BLaER1 treated with 17β-estradiol and CSF1 and Interleukin-3, amounts not matched to agents 10 nM and 100 nM (cell line): ENCODE measurements around the gene STARD13.

Experiments used
- H3K27ac ChIP-seq, 11 experiments: shearing (Covaris generic); formaldehyde crosslinking; 2 replicates each; pipeline ENCODE4 v1.8.1; 2022
- H3K27me3 ChIP-seq, 11 experiments: shearing (Covaris generic); formaldehyde crosslinking; 2 replicates each; pipeline ENCODE4 v1.8.1; 2022
- H3K36me3 ChIP-seq, 11 experiments: shearing (Covaris generic); formaldehyde crosslinking; 2 replicates each; pipeline ENCODE4 v1.8.1; 2022
- H3K4me1 ChIP-seq, 10 experiments: shearing (Covaris generic); formaldehyde crosslinking; 2 replicates each; pipeline ENCODE4 v1.8.1; 2022
- H3K4me2 ChIP-seq, 11 experiments: shearing (Covaris generic); formaldehyde crosslinking; 2 replicates each; pipeline ENCODE4 v1.8.1; 2022
- H3K4me3 ChIP-seq, 10 experiments: shearing (Covaris generic); formaldehyde crosslinking; 2 replicates each; pipeline ENCODE4 v1.8.1; 2022
- H3K9ac ChIP-seq, 11 experiments: shearing (Covaris generic); formaldehyde crosslinking; 2 replicates each; pipeline ENCODE4 v1.8.1; 2022
- H3K9me3 ChIP-seq, 11 experiments: shearing (Covaris generic); formaldehyde crosslinking; replicated peaks in 1 of 11; 2 replicates each; pipeline ENCODE4 v1.8.1; 2022
- H4K20me1 ChIP-seq, 11 experiments: shearing (Covaris generic); formaldehyde crosslinking; 2 replicates each; pipeline ENCODE4 v1.8.1; 2022
- Cebpa-rat ChIP-seq, 11 experiments: shearing (Covaris generic); IDR thresholded peaks; 2 replicates each; pipeline ENCODE4 v1.8.1; 2022

STARD13 gene, protein sequence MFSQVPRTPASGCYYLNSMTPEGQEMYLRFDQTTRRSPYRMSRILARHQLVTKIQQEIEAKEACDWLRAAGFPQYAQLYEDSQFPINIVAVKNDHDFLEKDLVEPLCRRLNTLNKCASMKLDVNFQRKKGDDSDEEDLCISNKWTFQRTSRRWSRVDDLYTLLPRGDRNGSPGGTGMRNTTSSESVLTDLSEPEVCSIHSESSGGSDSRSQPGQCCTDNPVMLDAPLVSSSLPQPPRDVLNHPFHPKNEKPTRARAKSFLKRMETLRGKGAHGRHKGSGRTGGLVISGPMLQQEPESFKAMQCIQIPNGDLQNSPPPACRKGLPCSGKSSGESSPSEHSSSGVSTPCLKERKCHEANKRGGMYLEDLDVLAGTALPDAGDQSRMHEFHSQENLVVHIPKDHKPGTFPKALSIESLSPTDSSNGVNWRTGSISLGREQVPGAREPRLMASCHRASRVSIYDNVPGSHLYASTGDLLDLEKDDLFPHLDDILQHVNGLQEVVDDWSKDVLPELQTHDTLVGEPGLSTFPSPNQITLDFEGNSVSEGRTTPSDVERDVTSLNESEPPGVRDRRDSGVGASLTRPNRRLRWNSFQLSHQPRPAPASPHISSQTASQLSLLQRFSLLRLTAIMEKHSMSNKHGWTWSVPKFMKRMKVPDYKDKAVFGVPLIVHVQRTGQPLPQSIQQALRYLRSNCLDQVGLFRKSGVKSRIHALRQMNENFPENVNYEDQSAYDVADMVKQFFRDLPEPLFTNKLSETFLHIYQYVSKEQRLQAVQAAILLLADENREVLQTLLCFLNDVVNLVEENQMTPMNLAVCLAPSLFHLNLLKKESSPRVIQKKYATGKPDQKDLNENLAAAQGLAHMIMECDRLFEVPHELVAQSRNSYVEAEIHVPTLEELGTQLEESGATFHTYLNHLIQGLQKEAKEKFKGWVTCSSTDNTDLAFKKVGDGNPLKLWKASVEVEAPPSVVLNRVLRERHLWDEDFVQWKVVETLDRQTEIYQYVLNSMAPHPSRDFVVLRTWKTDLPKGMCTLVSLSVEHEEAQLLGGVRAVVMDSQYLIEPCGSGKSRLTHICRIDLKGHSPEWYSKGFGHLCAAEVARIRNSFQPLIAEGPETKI

DNA sequence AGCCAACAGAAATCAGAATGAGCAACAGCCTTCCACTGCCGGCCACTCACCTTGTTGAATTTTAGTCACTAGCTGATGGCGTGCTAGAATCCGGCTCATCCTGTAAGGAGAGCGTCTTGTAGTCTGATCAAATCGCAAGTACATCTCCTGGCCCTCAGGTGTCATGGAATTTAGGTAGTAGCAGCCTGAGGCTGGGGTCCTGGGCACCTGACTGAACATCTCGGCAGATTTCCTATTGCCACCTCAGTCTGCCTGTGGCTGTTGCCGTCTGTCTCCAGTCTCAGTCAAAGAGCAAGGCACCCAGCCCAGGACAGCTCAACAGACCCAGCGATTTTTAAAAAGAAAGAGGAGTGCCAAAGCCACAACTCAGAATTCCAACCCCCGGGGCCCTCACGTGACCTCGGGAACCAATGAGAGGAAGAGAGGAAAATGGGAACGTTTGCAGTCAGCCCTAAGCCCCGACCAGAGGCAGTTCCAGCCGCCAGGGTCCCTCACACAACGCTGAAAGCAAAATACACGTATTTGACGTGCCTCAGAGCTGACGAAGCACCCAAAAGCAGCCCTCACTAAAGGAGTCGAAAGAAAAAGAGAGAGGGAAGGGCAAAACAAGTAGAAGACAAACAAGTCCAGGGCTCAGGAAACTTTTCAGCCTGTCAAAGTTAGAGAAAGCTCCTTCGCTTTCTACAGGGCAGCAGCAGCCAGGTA, at the start of gene STARD13:
STARD13 (minus strand) TSS at position 336 of the 705 bp plus-strand sequence; CDS start at position 219, 117 bp downstream.
- no peak within 1 kb of the TSS for H3K4me3 ChIP-seq
- peaks cover 9 to 22% (median 19%) of the 10 kb centered on the region in 11 experiments for H3K27me3 ChIP-seq
- H3K9ac ChIP-seq, result no peak within 1 kb of the TSS
- H3K27ac ChIP-seq, result no peak within 1 kb of the TSS
- H3K9me3 ChIP-seq, result no peaks in the 10 kb centered on the region
- H3K4me2 ChIP-seq, result peak within 1 kb of the TSS in 2 of 11 experiments; percentile 8 to 21; a peak in 1 of 22 replicates
- H4K20me1 ChIP-seq, result no peaks in the 10 kb centered on the region
- TF ChIP-seq Cebpa-rat (IDR thresholded peaks at IDR 0.05), result no peak
- 0 out of 20 replicates have a peak, but pooled peaks cover 0 to 5% (median 0%) of the 10 kb centered on the region in 10 experiments for H3K4me1 ChIP-seq
- H3K36me3 ChIP-seq, result no peaks in the 10 kb centered on the region

DNA sequence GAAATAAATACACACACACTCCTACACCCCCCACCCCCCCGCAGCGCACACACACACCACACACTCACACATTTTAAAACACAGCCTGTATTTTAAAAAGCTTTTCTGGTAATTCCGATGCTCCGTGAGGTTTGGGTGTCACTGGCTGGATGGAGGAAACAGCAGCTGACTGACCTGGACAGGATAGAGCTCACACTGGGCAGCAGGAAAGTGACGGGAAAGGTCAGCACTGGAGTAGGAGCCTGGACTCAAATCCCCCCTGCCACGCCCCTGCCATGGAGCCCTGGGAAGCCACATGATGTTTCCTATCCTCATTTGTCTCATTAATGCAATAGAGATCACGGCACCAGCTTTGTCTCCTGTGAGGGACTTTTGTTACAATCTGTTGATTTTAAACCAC, 49.3 kb upstream of the STARD13 start:
- Histone ChIP-seq H3K9me3 (peaks cover 0 to 4% (median 0%) of the 10 kb centered on the region in 11 experiments; a peak in 1 of 22 replicates), H3K27ac (no peak overlapping the region), H3K4me3 (no peak overlapping the region), H3K4me1 (peaks cover 0 to 2% (median 0%) of the 10 kb centered on the region in 10 experiments; a peak in 1 of 20 replicates), H3K9ac (no peak overlapping the region), H3K27me3 (no peaks in the 10 kb centered on the region), H3K4me2 (no peak overlapping the region), H3K36me3 (no peaks in the 10 kb centered on the region), H4K20me1 (no peaks in the 10 kb centered on the region)
- no peak for TF ChIP-seq Cebpa-rat (IDR thresholded peaks at IDR 0.05)

DNA sequence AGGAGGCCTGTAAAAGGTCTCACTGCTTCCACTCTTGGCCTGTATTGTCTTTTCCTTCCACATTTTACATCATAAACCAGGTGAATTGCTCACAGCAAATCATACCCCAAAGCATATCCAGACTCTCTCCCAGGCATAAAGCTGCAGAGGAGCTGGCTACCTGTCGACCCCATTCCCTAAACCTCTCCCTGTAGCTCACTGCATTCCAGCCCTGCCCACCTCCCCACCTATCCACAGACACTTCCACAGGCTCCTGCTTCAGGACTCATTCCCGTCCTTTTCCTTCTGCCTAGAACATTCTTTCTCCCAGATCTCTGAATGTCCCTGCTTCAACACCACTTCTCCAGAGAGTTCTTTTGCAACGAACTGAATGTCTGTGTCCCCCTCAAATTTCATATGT, 46.4 kb upstream of the STARD13 start:
- Histone ChIP-seq H3K4me3 (no peak overlapping the region), H3K27ac (no peak overlapping the region), H3K4me1 (no peaks in the 10 kb centered on the region), H3K36me3 (no peaks in the 10 kb centered on the region), H3K27me3 (no peaks in the 10 kb centered on the region), H3K4me2 (no peak overlapping the region), H3K9ac (no peak overlapping the region), H3K9me3 (no peaks in the 10 kb centered on the region), H4K20me1 (no peaks in the 10 kb centered on the region)
- no peak for TF ChIP-seq Cebpa-rat (IDR thresholded peaks at IDR 0.05)

DNA sequence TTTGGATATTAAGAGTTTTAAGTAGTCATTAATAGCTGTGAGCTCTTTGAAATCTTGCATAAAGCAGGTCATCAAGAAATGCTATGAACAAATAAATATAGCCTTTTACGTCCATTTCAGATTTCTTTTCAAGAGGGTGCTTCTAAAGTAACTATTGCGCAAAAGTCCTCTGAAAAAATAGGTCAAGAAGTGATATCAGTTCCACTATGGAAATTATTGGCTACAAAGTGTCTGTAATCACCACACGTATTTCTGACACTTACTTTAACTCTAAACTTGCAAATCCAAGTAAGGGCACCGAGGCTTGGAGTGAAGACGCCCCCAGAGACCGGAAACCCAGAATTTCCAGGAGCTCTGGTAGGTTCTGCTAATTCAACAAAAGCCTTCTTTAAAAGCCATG, 44.9 kb upstream of the STARD13 start:
- Histone ChIP-seq H3K9ac (no peak overlapping the region), H3K27ac (no peak overlapping the region), H4K20me1 (no peaks in the 10 kb centered on the region), H3K9me3 (no peaks in the 10 kb centered on the region), H3K4me2 (no peak overlapping the region), H3K4me1 (peaks cover 0 to 7% (median 0%) of the 10 kb centered on the region in 10 experiments; a peak in 2 of 20 replicates), H3K27me3 (no peaks in the 10 kb centered on the region), H3K36me3 (no peaks in the 10 kb centered on the region), H3K4me3 (no peak overlapping the region)
- peak in 2 of 11 experiments; percentile 12 to 29; a peak in 1 of 22 replicates for TF ChIP-seq Cebpa-rat (IDR thresholded peaks at IDR 0.05)

DNA sequence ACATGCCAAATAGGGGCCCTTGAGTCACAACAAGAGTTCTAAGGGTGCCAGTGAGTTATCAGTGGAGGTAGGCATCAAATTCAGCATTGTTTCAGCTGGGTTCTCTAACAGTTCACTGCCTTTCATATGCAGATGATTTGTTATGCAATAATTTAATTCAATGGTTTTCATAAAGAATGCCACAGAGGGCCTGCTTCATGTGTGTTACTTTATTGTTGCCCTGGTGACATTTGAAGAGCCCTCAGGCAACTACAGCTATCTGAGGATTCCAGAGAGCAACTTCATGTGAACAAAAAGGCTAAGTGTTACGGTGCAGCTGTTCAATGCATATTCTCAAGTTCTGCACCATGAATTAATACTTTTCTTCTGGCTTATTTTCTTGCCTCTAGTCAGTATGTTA, 43.1 kb upstream of the STARD13 start:
- no peak for TF ChIP-seq Cebpa-rat (IDR thresholded peaks at IDR 0.05)
- H3K27ac ChIP-seq, result no peak overlapping the region

DNA sequence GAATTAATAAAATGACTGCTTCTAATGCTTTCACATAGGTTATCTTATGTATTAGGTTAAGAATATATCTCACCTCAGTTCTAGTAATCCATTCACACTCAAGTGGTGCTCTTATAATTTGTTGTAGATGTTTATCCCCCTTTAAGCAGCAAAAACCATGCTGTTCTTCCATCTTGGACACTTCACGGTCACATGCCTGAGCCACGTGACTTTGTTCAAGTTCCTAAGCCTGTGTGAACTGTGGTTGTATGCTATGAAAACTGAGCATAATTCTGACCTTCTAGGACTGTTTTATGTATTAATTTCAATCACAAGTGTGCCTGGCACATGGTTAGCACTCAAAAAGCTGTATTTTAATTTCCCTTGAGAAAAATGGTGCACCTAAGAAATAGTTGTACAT, 41.2 kb upstream of the STARD13 start:
- H3K9me3 ChIP-seq, result no peaks in the 10 kb centered on the region
- H3K27ac ChIP-seq, result no peak overlapping the region
- no peaks in the 10 kb centered on the region for H3K36me3 ChIP-seq
- no peak overlapping the region for H3K9ac ChIP-seq
- no peak overlapping the region for H3K4me2 ChIP-seq
- H3K4me1 ChIP-seq, result peaks cover 0 to 12% (median 0%) of the 10 kb centered on the region in 10 experiments; a peak in 4 of 20 replicates
- H3K27me3 ChIP-seq, result no peaks in the 10 kb centered on the region
- no peaks in the 10 kb centered on the region for H4K20me1 ChIP-seq
- no peak overlapping the region for H3K4me3 ChIP-seq
- TF ChIP-seq Cebpa-rat (IDR thresholded peaks at IDR 0.05), result no peak

More for the DNA sequence above, 43.1 kb upstream of the STARD13 start:
- H3K36me3 ChIP-seq, result no peaks in the 10 kb centered on the region
- H4K20me1 ChIP-seq, result no peaks in the 10 kb centered on the region
- H3K4me1 ChIP-seq, result peaks cover 0 to 12% (median 0%) of the 10 kb centered on the region in 10 experiments; a peak in 4 of 20 replicates
- H3K9me3 ChIP-seq, result no peaks in the 10 kb centered on the region
- H3K27me3 ChIP-seq, result no peaks in the 10 kb centered on the region
- H3K4me3 ChIP-seq, result no peak overlapping the region
- H3K4me2 ChIP-seq, result no peak overlapping the region
- H3K9ac ChIP-seq, result no peak overlapping the region

DNA sequence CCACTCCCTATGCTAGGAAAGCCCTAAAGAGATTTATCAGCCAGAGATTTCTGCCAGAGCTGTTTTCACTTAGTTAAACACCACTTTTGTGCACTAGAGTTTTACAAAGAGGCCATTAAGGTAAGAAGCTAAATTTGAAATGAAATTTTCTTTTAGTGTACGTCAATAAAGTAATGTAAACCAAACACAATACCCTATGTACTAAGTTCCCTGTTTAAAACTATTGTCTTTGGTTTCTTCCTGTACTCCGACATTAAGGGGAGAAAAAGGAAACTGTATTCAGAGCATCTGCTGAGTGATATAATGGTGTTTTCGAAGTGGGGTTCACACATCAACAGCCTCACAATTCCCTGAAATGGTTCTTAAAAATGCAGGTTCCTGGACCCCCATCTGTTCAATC, 40.7 kb upstream of the STARD13 start:
- H3K9me3 ChIP-seq, result no peaks in the 10 kb centered on the region
- peak overlapping the region in 1 of 11 experiments; percentile 4; a peak in 1 of 22 replicates for H3K4me2 ChIP-seq
- H3K27me3 ChIP-seq, result no peaks in the 10 kb centered on the region
- no peaks in the 10 kb centered on the region for H4K20me1 ChIP-seq
- peaks cover 0 to 12% (median 0%) of the 10 kb centered on the region in 10 experiments; a peak in 4 of 20 replicates for H3K4me1 ChIP-seq
- H3K9ac ChIP-seq, result no peak overlapping the region
- H3K27ac ChIP-seq, result no peak overlapping the region
- no peak for TF ChIP-seq Cebpa-rat (IDR thresholded peaks at IDR 0.05)
- no peak overlapping the region for H3K4me3 ChIP-seq
- no peaks in the 10 kb centered on the region for H3K36me3 ChIP-seq

DNA sequence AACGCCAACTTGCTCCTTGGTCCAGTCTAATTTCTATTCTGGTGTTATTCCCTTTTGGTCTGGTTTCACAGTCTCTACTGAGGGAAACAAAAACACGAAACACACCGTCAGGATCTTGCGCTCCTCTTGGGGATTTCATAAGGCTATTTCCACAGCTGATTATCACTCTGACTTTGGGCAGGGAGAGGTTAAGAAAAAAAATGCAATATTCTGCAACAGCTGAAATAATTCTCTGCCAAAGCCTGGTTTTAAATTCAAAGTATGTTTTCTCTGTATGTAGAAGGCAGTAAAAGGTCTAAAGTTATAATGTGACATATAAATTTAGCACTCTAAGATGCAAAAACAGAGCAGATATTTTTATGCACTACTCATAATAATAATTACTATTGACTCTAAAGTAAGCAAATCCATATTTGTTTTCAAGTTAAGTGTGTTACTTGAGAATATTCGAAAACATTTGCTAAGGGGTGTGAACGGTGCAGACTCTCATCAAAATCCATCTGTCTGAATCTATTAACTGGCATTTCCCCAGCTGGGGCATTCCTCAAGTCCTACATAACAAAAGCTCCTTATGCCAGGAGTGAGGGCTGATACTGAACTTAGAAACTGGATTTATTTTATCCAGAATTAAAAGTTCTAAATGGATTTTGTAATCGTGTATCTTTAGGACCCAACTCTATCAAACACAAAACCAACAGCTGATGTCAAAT, 38.4 kb upstream of the STARD13 start:
- no peak for TF ChIP-seq Cebpa-rat (IDR thresholded peaks at IDR 0.05)
- Histone ChIP-seq H3K36me3 (no peaks in the 10 kb centered on the region), H4K20me1 (no peaks in the 10 kb centered on the region), H3K4me3 (no peak overlapping the region), H3K27me3 (no peaks in the 10 kb centered on the region), H3K27ac (no peak overlapping the region), H3K9me3 (peaks cover 0 to 2% (median 0%) of the 10 kb centered on the region in 11 experiments; a peak in 1 of 22 replicates), H3K4me1 (peaks cover 0 to 12% (median 0%) of the 10 kb centered on the region in 10 experiments; a peak in 4 of 20 replicates), H3K9ac (no peak overlapping the region), H3K4me2 (no peak overlapping the region)
